Suprapubic skin (tissue), 4 donors: Measurements from ENCODE around the gene SPTAN1.

Source experiments
- POLR2A ChIP-seq, 2 donors: fragments of 450-650 bp; IDR thresholded peaks; one replicate each; pipeline ENCODE4 v1.6.1; 2017; ENCODE audit warnings: antibody characterized with exemption in 2 of 2, mild to moderate bottlenecking in 2 of 2, moderate library complexity in 2 of 2
- POLR2AphosphoS5 ChIP-seq, 3 donors: sonication (generic); formaldehyde crosslinking; IDR thresholded peaks; one replicate each; pipeline ENCODE4 v1.6.1; 2017; ENCODE audit warnings: antibody characterized with exemption in 3 of 3

GRCh38 chr9:128550770-128551656 is 1.4 kb upstream of the SPTAN1 start:
- TF ChIP-seq POLR2AphosphoS5 (IDR thresholded peaks at IDR 0.05) (no peak), POLR2A (IDR thresholded peaks at IDR 0.05) (no peak)
